Measurements from ENCODE around the gene TBL3.

TBL3 gene

DNA sequence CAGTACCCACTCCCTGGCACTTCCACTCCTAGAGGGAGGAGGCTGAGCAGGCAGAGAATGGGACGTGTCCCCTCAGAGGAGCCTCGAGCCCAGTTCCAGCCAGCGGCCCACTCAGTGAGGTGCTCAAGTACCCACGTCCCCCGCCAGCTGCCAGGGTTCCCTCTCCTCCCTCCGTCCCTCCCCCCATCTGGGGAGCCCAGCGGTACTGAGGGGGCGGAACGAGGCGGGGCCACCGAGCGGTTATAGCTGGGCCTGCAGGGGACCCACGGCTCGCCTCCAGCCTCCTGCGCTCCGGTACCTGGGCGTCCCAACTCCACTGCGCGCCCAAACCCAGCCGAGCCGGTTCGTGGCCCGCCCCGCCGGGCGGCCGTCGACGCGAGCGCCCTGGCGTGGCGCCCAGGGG lies 47.7 kb downstream of the TBL3 start, which contains the start of gene NPW:
TSS of gene NPW (plus strand) at position 268 of the 403 bp plus-strand sequence.
- DNase-seq (ENCODE audit: low read depth) = no peak
- no peak within 1 kb of the TSS for H3K4me3 ChIP-seq (ENCODE audit: low read depth, low read length)
- TF ChIP-seq, protein P1, sequence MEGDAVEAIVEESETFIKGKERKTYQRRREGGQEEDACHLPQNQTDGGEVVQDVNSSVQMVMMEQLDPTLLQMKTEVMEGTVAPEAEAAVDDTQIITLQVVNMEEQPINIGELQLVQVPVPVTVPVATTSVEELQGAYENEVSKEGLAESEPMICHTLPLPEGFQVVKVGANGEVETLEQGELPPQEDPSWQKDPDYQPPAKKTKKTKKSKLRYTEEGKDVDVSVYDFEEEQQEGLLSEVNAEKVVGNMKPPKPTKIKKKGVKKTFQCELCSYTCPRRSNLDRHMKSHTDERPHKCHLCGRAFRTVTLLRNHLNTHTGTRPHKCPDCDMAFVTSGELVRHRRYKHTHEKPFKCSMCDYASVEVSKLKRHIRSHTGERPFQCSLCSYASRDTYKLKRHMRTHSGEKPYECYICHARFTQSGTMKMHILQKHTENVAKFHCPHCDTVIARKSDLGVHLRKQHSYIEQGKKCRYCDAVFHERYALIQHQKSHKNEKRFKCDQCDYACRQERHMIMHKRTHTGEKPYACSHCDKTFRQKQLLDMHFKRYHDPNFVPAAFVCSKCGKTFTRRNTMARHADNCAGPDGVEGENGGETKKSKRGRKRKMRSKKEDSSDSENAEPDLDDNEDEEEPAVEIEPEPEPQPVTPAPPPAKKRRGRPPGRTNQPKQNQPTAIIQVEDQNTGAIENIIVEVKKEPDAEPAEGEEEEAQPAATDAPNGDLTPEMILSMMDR (IDR thresholded peaks at IDR 0.05; ENCODE audit: control insufficient read depth, extremely low read depth, insufficient read depth) = no peak

DNA sequence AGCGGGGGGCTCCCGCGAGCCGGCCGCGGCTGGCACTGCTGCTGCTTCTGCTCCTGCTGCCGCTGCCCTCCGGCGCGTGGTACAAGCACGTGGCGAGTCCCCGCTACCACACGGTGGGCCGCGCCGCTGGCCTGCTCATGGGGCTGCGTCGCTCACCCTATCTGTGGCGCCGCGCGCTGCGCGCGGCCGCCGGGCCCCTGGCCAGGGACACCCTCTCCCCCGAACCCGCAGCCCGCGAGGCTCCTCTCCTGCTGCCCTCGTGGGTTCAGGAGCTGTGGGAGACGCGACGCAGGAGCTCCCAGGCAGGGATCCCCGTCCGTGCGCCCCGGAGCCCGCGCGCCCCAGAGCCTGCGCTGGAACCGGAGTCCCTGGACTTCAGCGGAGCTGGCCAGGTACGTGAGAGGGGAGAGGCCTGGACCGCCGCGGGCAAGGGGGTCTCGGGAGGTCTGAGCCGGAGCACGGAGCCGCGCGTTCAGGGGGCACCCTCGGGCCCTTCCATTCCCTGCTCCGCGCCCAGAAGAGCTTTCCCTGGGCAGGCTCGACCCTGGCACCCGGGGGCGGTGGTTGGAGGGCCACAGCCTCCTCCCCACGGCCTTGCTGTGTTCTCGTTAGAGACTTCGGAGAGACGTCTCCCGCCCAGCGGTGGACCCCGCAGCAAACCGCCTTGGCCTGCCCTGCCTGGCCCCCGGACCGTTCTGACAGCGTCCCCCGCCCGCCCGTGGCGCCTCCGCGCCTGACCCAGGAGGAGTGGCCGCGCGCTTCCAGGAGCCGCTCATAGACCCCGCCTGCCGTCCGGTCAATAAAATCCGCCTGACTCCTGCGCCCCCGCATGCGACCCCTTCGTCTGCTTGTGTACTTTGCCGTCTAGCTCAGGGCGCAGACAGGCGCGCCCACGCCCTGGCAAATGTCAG lies 48.3 kb downstream of the TBL3 start:
- no peak overlapping the region for H3K4me3 ChIP-seq (ENCODE audit: low read depth, low read length)
- TF ChIP-seq, protein P1 (IDR thresholded peaks at IDR 0.05; ENCODE audit: control insufficient read depth, extremely low read depth, insufficient read depth) = no peak
- DNase-seq (ENCODE audit: low read depth) = no peak

- TF ChIP-seq, protein P1 (IDR thresholded peaks at IDR 0.05; ENCODE audit: control insufficient read depth, extremely low read depth, insufficient read depth) = no peak
- H3K4me3 ChIP-seq (ENCODE audit: low read depth, low read length) = peak overlapping the region; percentile 28
- DNase-seq (ENCODE audit: low read depth) = no peak
Measured at GRCh38 chr16:2022723-2023091, 50.9 kb downstream of the TBL3 start.

GRCh38 chr16:2023092-2024031 lies 51.5 kb downstream of the TBL3 start:
- no peak for DNase-seq (ENCODE audit: low read depth)
- TF ChIP-seq, protein P1 (IDR thresholded peaks at IDR 0.05; ENCODE audit: control insufficient read depth, extremely low read depth, insufficient read depth) = peak; percentile 94

DNA sequence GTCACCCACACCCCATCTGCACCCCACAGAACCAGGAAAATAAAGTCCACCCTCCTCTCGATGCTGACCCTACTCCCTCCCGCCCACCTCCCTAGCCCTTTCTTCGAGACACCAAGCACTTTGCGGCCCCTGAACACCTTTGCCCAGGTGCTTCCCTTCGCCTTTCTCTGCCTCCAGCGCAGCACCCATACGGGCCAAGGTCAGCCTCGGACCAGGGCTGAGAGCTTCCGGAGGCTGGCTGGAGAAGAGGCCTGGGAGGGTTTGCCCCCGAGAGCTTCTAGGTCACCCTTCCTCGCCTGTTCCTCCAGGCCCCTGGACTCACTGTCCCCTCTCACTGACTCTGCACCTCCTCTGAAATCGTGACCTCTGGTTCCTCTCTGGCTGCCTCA lies 52.2 kb downstream of the TBL3 start:
- H3K4me3 ChIP-seq (ENCODE audit: low read depth, low read length) = no peak overlapping the region
- no peak for DNase-seq (ENCODE audit: low read depth)
- TF ChIP-seq, protein P1 (IDR thresholded peaks at IDR 0.05; ENCODE audit: control insufficient read depth, extremely low read depth, insufficient read depth) = no peak

More at GRCh38 chr16:2023092-2024031, 51.5 kb downstream of the TBL3 start:
- H3K4me3 ChIP-seq (ENCODE audit: low read depth, low read length) = peak overlapping the region; percentile 28

DNA sequence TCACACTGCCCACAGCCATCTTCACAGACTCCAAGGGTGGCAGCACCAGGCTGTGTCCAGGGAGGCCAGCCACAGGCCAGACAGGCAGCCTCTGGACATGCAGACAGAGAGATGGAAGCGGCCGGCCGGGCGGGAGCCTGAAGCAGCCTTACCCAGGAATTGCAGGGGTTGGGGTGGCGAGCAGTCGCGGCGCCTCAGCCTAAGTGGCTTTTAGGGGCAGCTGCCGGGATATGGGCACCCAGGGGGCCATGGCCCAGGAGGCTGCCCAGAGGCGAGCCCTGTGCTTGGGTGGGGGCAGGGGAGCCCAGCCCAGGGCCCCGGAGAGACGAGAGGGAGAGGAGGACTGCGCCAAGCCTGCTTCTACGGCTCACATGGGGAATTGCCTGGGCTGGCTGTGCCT lies 53.4 kb downstream of the TBL3 start:
- TF ChIP-seq, protein P1 (IDR thresholded peaks at IDR 0.05; ENCODE audit: control insufficient read depth, extremely low read depth, insufficient read depth) = no peak
- DNase-seq (ENCODE audit: low read depth) = no peak
- H3K4me3 ChIP-seq (ENCODE audit: low read depth, low read length) = no peak overlapping the region
